Activated CD8-positive, alpha-beta memory T cell treated with anti-CD3 and anti-CD28 coated beads, Interleukin-2, amount 10 ng/mL, durations not matched to agents 7 days and 5 days (primary cell): Measurements from ENCODE around the gene GAB1. TPM values are rescaled to one million over a fixed set of nuclear protein-coding genes. Genes with fewer than 3 reads are reported as not detected.

Source experiments
- ATAC-seq: fragments of 150-1000 bp; cut with Tn5 transposase; one replicate; pipeline ENCODE4 v1.10.0; 2021; ENCODE audit warnings: moderate library complexity
- CTCF ChIA-PET: fragments of 350-600 bp; sonication (Branson Sonifier 250); formaldehyde crosslinking; loops from one replicate; lab custom pipeline; 2021; ENCODE audit warnings: antibody characterized with exemption; lab: Charles Lee
- DNase-seq: peaks from one replicate; pipeline ENCODE4 v3.0.0-alpha.2; 2020
- H3K27ac Mint-ChIP-seq: one replicate; pipeline ENCODE4 v1.8.0; 2021; ENCODE audit warnings: mild to moderate bottlenecking, mixed read lengths
- H3K27me3 Mint-ChIP-seq: one replicate; pipeline ENCODE4 v1.8.0; 2021; ENCODE audit warnings: mixed read lengths
- H3K36me3 Mint-ChIP-seq: one replicate; pipeline ENCODE4 v1.8.0; 2021; ENCODE audit warnings: mild to moderate bottlenecking, mixed read lengths
- H3K4me1 Mint-ChIP-seq: one replicate; pipeline ENCODE4 v1.8.0; 2021; ENCODE audit warnings: mixed read lengths
- H3K4me3 Mint-ChIP-seq: one replicate; pipeline ENCODE4 v1.8.0; 2021; ENCODE audit warnings: mild to moderate bottlenecking, moderate library complexity, mixed read lengths
- H3K9me3 Mint-ChIP-seq: one replicate; pipeline ENCODE4 v1.8.0; 2022; ENCODE audit warnings: low read depth, mixed read lengths
- total RNA-seq, 2 experiments: library from RNA; stranded (reverse); gene quantifications; one replicate each; pipeline ENCODE4 v1.2.3, GENCODE V29; 2021

The GAB1 gene
- total RNA-seq, 2 experiments from 2014 or later, result 0.55 to 0.91 TPM

- Mint-ChIP-seq H3K27ac (no peak overlapping the region), H3K4me3 (no peak overlapping the region), H3K9me3 (no peaks in the 10 kb centered on the region), H3K4me1 (no peaks in the 10 kb centered on the region), H3K36me3 (no peaks in the 10 kb centered on the region), H3K27me3 (peaks cover 16% of the 10 kb centered on the region)
- DNase-seq (no peak), ATAC-seq (no peak)
- CTCF ChIA-PET, result no interaction called here
These were observed 24.8 kb upstream of the GAB1 start for GRCh38 chr4:143311924-143312323.

- ATAC-seq (no peak), DNase-seq (no peak)
- CTCF ChIA-PET, result no interaction called here
- Mint-ChIP-seq H3K27ac (no peak overlapping the region), H3K9me3 (no peaks in the 10 kb centered on the region), H3K4me1 (no peaks in the 10 kb centered on the region), H3K4me3 (no peak overlapping the region), H3K27me3 (peaks cover 13% of the 10 kb centered on the region), H3K36me3 (no peaks in the 10 kb centered on the region)
These were observed 23.2 kb upstream of the GAB1 start for GRCh38 chr4:143313521-143313920.

- no peaks in the 10 kb centered on the region for H3K9me3 Mint-ChIP-seq
These were observed 22.7 kb upstream of the GAB1 start for GRCh38 chr4:143313996-143314395.

GRCh38 chr4:143320113-143320512, 16.6 kb upstream of the GAB1 start:
- no peak for ATAC-seq
- Mint-ChIP-seq H3K4me3 (no peak overlapping the region), H3K9me3 (no peaks in the 10 kb centered on the region), H3K36me3 (no peaks in the 10 kb centered on the region), H3K4me1 (no peaks in the 10 kb centered on the region), H3K27ac (no peak overlapping the region), H3K27me3 (peaks cover 23% of the 10 kb centered on the region)
- DNase-seq, result no peak
- CTCF ChIA-PET, result no interaction called here

More at GRCh38 chr4:143313996-143314395, 22.7 kb upstream of the GAB1 start:
- CTCF ChIA-PET, result no interaction called here
- Mint-ChIP-seq H3K27ac (no peak overlapping the region), H3K4me1 (no peaks in the 10 kb centered on the region), H3K4me3 (no peak overlapping the region), H3K27me3 (peaks cover 13% of the 10 kb centered on the region), H3K36me3 (no peaks in the 10 kb centered on the region)
- ATAC-seq (no peak), DNase-seq (no peak)

GRCh38 chr4:143326735-143327134, 9.9 kb upstream of the GAB1 start:
- Mint-ChIP-seq H3K9me3 (no peaks in the 10 kb centered on the region), H3K4me3 (no peak overlapping the region), H3K4me1 (no peaks in the 10 kb centered on the region), H3K36me3 (no peaks in the 10 kb centered on the region), H3K27ac (no peak overlapping the region), H3K27me3 (peaks cover 10% of the 10 kb centered on the region)
- no peak for ATAC-seq
- DNase-seq, result no peak
- CTCF ChIA-PET, result no interaction called here

- ATAC-seq (no peak), DNase-seq (no peak)
- Mint-ChIP-seq H3K4me1 (no peaks in the 10 kb centered on the region), H3K27me3 (peaks cover 17% of the 10 kb centered on the region), H3K4me3 (no peak overlapping the region), H3K36me3 (no peaks in the 10 kb centered on the region), H3K27ac (no peak overlapping the region), H3K9me3 (no peaks in the 10 kb centered on the region)
- CTCF ChIA-PET, result no interaction called here
These were observed 6.7 kb upstream of the GAB1 start for GRCh38 chr4:143329985-143330384.

- H3K36me3 Mint-ChIP-seq, result no peaks in the 10 kb centered on the region
- H3K27me3 Mint-ChIP-seq, result peaks cover 51% of the 10 kb centered on the region
- ATAC-seq, result peak; percentile 63
- peaks cover 9% of the 10 kb centered on the region for H3K4me1 Mint-ChIP-seq
- H3K4me3 Mint-ChIP-seq, result peak overlapping the region; percentile 77
- H3K9me3 Mint-ChIP-seq, result no peaks in the 10 kb centered on the region
- DNase-seq, result peak; percentile 43
- no peak overlapping the region for H3K27ac Mint-ChIP-seq
- CTCF ChIA-PET, result no interaction called here
These were observed 496 bp upstream of the GAB1 start for GRCh38 chr4:143335979-143336780.

GRCh38 chr4:143337600-143338287, 1.1 kb downstream of the GAB1 start:
- CTCF ChIA-PET, result no interaction called here
- Mint-ChIP-seq H3K4me3 (peak overlapping the region; percentile 77), H3K9me3 (no peaks in the 10 kb centered on the region), H3K27me3 (peaks cover 59% of the 10 kb centered on the region), H3K27ac (no peak overlapping the region), H3K36me3 (no peaks in the 10 kb centered on the region), H3K4me1 (peaks cover 9% of the 10 kb centered on the region)
- DNase-seq, result no peak
- no peak for ATAC-seq

- H3K27ac Mint-ChIP-seq, result no peak overlapping the region
- peaks cover 62% of the 10 kb centered on the region for H3K27me3 Mint-ChIP-seq
- CTCF ChIA-PET, result no interaction called here
- no peak for ATAC-seq
- no peak for DNase-seq
- no peaks in the 10 kb centered on the region for H3K36me3 Mint-ChIP-seq
- H3K4me1 Mint-ChIP-seq, result peaks cover 9% of the 10 kb centered on the region
- H3K9me3 Mint-ChIP-seq, result no peaks in the 10 kb centered on the region
- H3K4me3 Mint-ChIP-seq, result no peak overlapping the region
These were observed 1.6 kb downstream of the GAB1 start for GRCh38 chr4:143338313-143338712.

- peaks cover 70% of the 10 kb centered on the region for H3K27me3 Mint-ChIP-seq
- no peak overlapping the region for H3K4me3 Mint-ChIP-seq
- ATAC-seq (no peak), DNase-seq (no peak)
- no peaks in the 10 kb centered on the region for H3K36me3 Mint-ChIP-seq
- H3K27ac Mint-ChIP-seq, result no peak overlapping the region
- peaks cover 9% of the 10 kb centered on the region for H3K4me1 Mint-ChIP-seq
- H3K9me3 Mint-ChIP-seq, result no peaks in the 10 kb centered on the region
- CTCF ChIA-PET, result interaction anchor here (0.5 kb wide), 1 partner anchor 113 kb away, joined by 3 read pairs; no protein-coding TSS in a partner anchor
These were observed 2.8 kb downstream of the GAB1 start for GRCh38 chr4:143339497-143339896.

- Mint-ChIP-seq H3K36me3 (no peaks in the 10 kb centered on the region), H3K4me1 (peaks cover 6% of the 10 kb centered on the region), H3K9me3 (no peaks in the 10 kb centered on the region), H3K27ac (no peak overlapping the region), H3K4me3 (no peak overlapping the region), H3K27me3 (peaks cover 66% of the 10 kb centered on the region)
- no peak for DNase-seq
- no peak for ATAC-seq
- CTCF ChIA-PET, result no interaction called here
These were observed 4.6 kb downstream of the GAB1 start for GRCh38 chr4:143341186-143341755.

GRCh38 chr4:143343276-143343831, 6.7 kb downstream of the GAB1 start:
- Mint-ChIP-seq H3K9me3 (no peaks in the 10 kb centered on the region), H3K4me3 (no peak overlapping the region), H3K4me1 (no peaks in the 10 kb centered on the region), H3K27me3 (peaks cover 68% of the 10 kb centered on the region), H3K27ac (no peak overlapping the region), H3K36me3 (no peaks in the 10 kb centered on the region)
- ATAC-seq, result no peak
- no peak for DNase-seq
- CTCF ChIA-PET, result no interaction called here

GRCh38 chr4:143344041-143344440, 7.4 kb downstream of the GAB1 start:
- Mint-ChIP-seq H3K27ac (no peak overlapping the region), H3K9me3 (no peaks in the 10 kb centered on the region), H3K36me3 (no peaks in the 10 kb centered on the region), H3K4me3 (no peak overlapping the region), H3K27me3 (peaks cover 61% of the 10 kb centered on the region), H3K4me1 (no peaks in the 10 kb centered on the region)
- no peak for DNase-seq
- no peak for ATAC-seq
- CTCF ChIA-PET, result no interaction called here
